HG03354 (cell line): ENCODE results near the gene PRR9.

ENCODE experiments used
- ATAC-seq: cut with Tn5 transposase; IDR thresholded peaks from one replicate; pipeline ENCODE4 v1.9.1; 2021; ENCODE audit warnings: mild to moderate bottlenecking; ENCODE audit not compliant: unreplicated experiment, poor library complexity, severe bottlenecking

The PRR9 gene

DNA sequence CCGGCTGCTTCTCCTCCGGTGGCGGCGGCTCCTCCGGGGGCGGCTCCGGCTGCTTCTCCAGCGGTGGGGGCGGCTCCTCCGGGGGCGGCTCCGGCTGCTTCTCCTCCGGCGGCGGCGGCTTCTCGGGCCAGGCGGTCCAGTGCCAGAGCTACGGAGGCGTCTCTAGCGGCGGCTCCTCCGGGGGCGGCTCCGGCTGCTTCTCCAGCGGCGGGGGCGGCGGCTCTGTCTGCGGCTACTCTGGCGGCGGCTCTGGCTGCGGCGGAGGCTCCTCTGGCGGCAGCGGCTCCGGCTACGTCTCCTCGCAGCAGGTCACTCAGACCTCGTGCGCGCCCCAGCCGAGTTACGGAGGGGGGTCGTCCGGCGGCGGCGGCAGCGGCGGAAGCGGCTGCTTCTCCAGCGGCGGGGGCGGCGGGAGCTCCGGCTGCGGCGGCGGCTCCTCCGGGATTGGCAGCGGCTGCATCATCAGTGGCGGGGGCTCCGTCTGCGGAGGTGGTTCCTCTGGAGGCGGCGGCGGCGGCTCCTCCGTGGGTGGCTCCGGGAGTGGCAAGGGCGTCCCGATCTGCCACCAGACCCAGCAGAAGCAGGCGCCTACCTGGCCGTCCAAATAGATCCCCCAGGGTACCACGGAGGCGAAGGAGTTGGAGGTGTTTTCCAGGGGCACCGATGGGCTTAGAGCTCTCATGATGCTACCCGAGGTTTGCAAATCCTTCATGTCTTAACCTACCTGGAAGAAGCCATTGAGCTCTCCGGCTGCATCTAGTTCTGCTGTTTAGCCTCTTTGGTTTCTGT lies 44.1 kb downstream of the PRR9 start:
- ATAC-seq: no peak

DNA sequence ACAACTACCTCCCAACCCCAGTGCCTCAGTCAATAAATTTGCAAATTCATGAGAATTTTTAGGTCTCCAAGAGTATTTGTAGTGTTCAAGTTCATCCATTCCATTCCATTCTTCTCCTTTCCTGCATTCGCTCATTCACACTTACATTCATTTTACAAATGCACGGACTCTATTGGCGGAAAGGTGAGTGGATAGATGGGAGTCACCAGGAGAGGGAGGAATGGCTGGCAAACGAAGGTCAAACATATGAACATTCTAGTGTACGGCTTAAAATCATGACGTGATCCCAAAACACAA lies 44.6 kb downstream of the PRR9 start:
- ATAC-seq: no peak

DNA sequence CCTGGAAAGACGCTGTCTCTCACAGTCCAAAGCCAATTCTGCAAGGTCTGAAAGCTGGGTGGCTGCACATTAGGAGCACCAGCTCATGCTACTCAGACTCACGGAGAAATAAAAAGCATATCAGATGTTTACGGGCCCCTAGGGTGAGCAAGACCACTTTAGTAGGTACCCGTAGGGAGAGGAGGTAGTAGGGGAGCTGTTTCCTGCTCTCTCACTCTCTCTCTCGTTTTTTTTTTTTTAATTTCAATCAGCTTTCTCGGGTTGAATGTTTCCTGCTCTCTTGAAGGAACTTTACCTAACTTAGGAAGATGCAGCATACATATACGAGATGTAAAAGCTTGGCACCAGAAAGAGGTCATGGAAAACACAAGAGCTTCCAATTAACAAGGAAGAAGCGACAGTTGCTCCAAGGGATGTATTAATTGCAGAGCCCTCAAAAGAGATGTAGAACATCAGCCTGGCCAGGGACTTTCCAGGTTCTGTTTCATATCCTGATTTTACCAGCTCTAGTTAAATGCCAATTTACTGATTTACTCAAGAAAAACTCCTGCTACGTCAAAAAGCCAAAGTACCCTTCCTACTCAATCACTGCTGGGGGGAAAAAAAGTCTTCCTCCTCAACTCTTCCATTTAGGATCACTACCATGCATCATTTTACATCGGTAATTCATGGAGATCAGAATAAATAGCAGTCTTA lies 45.2 kb downstream of the PRR9 start:
- no peak for ATAC-seq

DNA sequence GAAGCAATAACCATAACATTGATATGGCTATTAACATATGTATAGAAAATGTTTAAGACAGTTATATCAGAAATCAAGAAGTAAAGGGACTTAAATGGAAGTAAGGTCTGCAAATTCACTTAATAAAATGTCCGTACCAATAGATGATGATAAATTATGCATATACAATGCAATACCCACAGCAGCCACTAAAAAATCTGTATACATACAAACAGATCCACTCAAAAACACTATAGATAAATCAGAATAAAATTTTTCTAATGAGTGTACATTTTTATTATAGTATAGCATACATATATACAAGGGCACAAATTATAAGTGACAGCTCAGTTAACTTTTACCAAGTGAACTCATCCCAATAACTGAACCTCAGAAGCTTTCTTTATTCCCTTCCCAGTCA lies 48.1 kb downstream of the PRR9 start:
- ATAC-seq: no peak
